ENCODE data around the gene CHURC1. TPM values are rescaled to one million over a fixed set of nuclear protein-coding genes. Genes with fewer than 3 reads are reported as not detected.

CHURC1 gene
- total and polyA plus RNA-seq, 2 of the 13 experiments (the other 11 are each of a cell fraction or from before 2014, with no cell fraction given), result 41.1 to 74.4 TPM

GRCh38 chr14:64942531-64943111, 28.4 kb downstream of the CHURC1 start, which contains the start of gene GPX2 (continued):
- TF ChIP-seq HOMEZ (CRISPR knock-in tag; IDR thresholded peaks at IDR 0.05; ENCODE audit: low read depth) (peak; percentile 41; the same call in 1 of the 2 replicates), NFYB (CRISPR knock-in tag; IDR thresholded peaks at IDR 0.05) (0 out of 2 replicates have a peak, but pooled peaks have one; percentile 9), ZBTB7A (CRISPR knock-in tag; IDR thresholded peaks at IDR 0.05) (no peak), ZFP1 (CRISPR knock-in tag; IDR thresholded peaks at IDR 0.05) (peak; percentile 44; the same call in 1 of the 2 replicates), ZNF574 (CRISPR knock-in tag; IDR thresholded peaks at IDR 0.05) (peak; percentile 46; the same call in 1 of the 2 replicates), TFE3 (CRISPR knock-in tag; IDR thresholded peaks at IDR 0.05) (peak; percentile 47; the same call in 1 of the 2 replicates), POLR2G (IDR thresholded peaks at IDR 0.05; ENCODE audit: low read depth, low read length) (peak; percentile 99), RAD21 (CRISPR knock-in tag; IDR thresholded peaks at IDR 0.05) (peak; percentile 8; the same call in 1 of the 2 replicates), ZNF652 (CRISPR knock-in tag; IDR thresholded peaks at IDR 0.05; ENCODE audit: borderline replicate concordance, low read depth) (no peak), ZC3H4 (CRISPR knock-in tag; IDR thresholded peaks at IDR 0.05; ENCODE audit: borderline replicate concordance) (peak; percentile 50; the same call in 1 of the 2 replicates), FOXP1 (IDR thresholded peaks at IDR 0.05) (no peak), FOXP1 (CRISPR knock-in tag; IDR thresholded peaks at IDR 0.05) (peak; percentile 82), NR2F2 (IDR thresholded peaks at IDR 0.05; ENCODE audit: borderline replicate concordance, low read depth) (peak; percentile 40; the same call in 1 of the 2 replicates), KDM6A (CRISPR knock-in tag; IDR thresholded peaks at IDR 0.05; ENCODE audit: low read depth) (no peak), RXRB (CRISPR knock-in tag; IDR thresholded peaks at IDR 0.05; ENCODE audit: borderline replicate concordance) (peak; percentile 79; the same call in 1 of the 2 replicates), KDM5B (CRISPR knock-in tag; IDR thresholded peaks at IDR 0.05; ENCODE audit: borderline replicate concordance) (peak; percentile 40; the same call in 1 of the 2 replicates), HMGXB4 (CRISPR knock-in tag; IDR thresholded peaks at IDR 0.05; ENCODE audit: borderline replicate concordance in 1 of 2, low read depth in 1 of 2) (0 out of 4 replicates have a peak, but pooled peaks of 1 of the 2 experiments have one; percentile 18), AHR (CRISPR knock-in tag; IDR thresholded peaks at IDR 0.05) (peak; percentile 85), RARA (CRISPR knock-in tag; IDR thresholded peaks at IDR 0.05) (peak; percentile 74), FOXO4 (CRISPR knock-in tag; conservative IDR thresholded peaks at IDR 0.05) (no peak)
